GM12892 (cell line): Measurements from ENCODE around the gene SLC23A3.

Source experiments
- POLR2A ChIP-seq: IDR thresholded peaks from 2 replicates; pipeline ENCODE4 v1.6.1; 2011; ENCODE audit warnings: low read depth, low read length, control low read depth
- POLR2AphosphoS5 ChIP-seq: IDR thresholded peaks from 2 replicates; pipeline ENCODE4 v1.6.1; 2011; ENCODE audit warnings: low read depth, low read length, control low read depth

DNA sequence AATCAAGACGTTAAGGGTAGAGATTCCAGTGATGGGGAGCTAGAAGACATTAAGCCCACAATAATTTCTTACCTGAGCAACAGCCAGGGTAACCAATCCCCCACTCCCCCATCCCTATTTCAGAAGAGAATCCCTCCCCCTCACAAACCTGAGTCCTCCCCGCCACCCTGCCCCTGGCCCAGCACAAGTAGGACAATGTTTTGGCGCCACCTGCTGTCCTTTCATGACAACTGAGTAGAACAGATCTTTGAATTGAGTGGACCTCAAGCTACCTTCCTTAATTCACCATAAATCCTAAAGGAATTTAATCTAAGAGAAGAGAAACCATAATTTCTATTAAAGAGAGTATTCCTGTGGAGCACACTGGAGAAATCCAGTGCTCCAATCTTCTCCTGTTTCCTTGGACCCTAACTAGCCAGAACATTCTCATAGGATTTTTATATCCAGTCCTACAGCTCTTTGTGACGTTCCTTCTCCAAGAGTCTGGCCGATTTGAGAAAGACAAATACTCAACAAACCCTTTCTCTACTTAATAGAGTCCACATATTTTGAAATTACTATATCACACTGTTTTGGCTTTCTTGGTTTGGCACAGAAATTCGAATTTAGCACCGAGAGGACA is 50.3 kb downstream of the SLC23A3 start:
- TF ChIP-seq POLR2AphosphoS5 (no peak), POLR2A (no peak)
